Astrocyte of the spinal cord (primary cell): ENCODE data around the gene HSD3B2.

Experiments
- DNase-seq: peaks from one replicate; pipeline ENCODE4 v3.0.0; 2011; ENCODE audit warnings: low read depth, low spot score
- H3K4me3 ChIP-seq: 2 replicates; pipeline ENCODE4 v1.5.1; 2011; ENCODE audit warnings: low read depth, mild to moderate bottlenecking, low read length, moderate library complexity
- in situ Hi-C: cut with HindIII; loops from 2 replicates; pipeline ENCODE4 v1.10.0; 2017; ENCODE audit warnings: low sequenced_read_pairs
- TF ChIP-seq, protein P1 (sequence below): IDR thresholded peaks from 2 replicates; pipeline ENCODE4 v1.5.1; 2012; ENCODE audit warnings: low read depth, mild to moderate bottlenecking, low read length, inconsistent platforms

HSD3B2 gene

DNA sequence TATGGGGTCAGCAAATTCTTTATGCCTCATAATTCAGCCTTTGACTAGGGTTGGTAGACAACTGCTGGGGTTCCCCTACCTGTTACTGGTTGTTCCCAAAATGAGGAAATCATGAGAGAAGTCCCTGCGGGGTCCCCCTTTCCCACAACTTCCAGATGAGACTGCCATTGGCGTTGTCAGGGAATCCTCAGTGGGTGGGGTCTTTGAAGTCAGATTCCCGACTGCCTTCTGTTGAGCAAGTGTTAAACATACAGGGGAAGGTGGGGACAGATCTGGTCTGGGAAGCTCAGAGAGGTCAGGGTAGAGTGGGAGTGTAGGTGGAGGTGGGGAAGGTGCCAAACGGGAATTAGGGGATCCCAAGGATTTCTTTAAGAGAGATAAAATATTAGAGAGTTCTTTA, 14.7 kb downstream of the HSD3B2 start:
- TF ChIP-seq, protein P1, sequence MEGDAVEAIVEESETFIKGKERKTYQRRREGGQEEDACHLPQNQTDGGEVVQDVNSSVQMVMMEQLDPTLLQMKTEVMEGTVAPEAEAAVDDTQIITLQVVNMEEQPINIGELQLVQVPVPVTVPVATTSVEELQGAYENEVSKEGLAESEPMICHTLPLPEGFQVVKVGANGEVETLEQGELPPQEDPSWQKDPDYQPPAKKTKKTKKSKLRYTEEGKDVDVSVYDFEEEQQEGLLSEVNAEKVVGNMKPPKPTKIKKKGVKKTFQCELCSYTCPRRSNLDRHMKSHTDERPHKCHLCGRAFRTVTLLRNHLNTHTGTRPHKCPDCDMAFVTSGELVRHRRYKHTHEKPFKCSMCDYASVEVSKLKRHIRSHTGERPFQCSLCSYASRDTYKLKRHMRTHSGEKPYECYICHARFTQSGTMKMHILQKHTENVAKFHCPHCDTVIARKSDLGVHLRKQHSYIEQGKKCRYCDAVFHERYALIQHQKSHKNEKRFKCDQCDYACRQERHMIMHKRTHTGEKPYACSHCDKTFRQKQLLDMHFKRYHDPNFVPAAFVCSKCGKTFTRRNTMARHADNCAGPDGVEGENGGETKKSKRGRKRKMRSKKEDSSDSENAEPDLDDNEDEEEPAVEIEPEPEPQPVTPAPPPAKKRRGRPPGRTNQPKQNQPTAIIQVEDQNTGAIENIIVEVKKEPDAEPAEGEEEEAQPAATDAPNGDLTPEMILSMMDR: no peak
- no peak for DNase-seq
- H3K4me3 ChIP-seq: no peak overlapping the region
- in situ Hi-C loops: no loop called here

GRCh38 chr1:119430486-119430885, 15.5 kb downstream of the HSD3B2 start:
- H3K4me3 ChIP-seq: no peak overlapping the region
- in situ Hi-C loops: no loop called here
- TF ChIP-seq, protein P1: no peak
- no peak for DNase-seq

DNA sequence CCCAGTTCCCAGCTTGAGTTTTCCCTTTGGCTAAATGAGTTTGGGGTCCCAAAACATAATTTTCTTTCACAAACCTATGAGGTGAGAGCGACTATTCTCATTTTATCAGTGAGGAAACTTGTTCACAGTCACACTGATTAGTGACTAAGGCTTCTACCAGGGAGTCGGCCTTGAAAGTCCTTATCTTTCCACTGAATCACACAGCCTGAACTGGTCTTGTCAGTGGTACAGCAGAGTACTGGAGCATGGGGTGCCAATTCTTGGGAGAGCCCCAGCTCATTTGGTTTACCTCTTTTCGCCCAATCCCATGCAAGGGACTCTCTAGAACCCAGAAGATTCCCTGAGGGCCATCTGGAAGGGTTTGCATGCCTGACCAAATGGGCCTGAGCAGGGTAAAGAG, 16.9 kb downstream of the HSD3B2 start:
- in situ Hi-C loops: no loop called here
- no peak overlapping the region for H3K4me3 ChIP-seq
- DNase-seq: no peak
- TF ChIP-seq, protein P1: no peak

- DNase-seq: no peak
- no peak overlapping the region for H3K4me3 ChIP-seq
- in situ Hi-C loops: no loop called here
- TF ChIP-seq, protein P1: no peak
These were observed 20.1 kb downstream of the HSD3B2 start for GRCh38 chr1:119435052-119435451.

- no peak for DNase-seq
- no peak overlapping the region for H3K4me3 ChIP-seq
- TF ChIP-seq, protein P1: no peak
- in situ Hi-C loops: no loop called here
These were observed 23.8 kb downstream of the HSD3B2 start for GRCh38 chr1:119438761-119439160.

DNA sequence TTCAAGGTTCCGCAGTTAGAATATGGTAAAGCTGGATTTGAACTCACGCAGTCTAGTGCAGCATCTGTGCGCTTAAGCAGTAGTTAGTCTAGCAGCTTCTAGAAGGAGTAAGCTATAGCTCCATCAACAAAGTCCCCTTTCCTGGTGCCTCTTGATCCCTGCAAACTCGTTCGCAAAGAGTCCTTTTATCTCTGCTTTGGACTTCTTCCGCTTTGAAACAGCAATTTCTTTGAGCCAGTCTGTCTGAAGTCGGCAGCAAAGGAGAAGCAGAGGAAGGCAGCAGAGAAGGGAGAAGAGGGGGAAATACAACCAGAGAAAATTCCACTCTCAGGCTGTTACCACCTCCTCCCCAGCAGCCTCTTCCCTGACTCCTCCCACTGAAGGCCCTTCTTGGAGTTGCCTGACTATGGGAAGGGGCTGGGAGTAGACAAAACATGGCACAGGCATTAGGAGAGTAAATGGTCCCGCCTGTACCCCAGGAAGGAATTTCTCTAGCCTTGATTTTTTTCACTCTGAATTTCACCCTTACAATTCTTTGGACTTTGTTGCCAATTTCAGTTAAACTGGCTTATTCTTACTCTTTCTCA, 25.9 kb downstream of the HSD3B2 start:
- DNase-seq: no peak
- TF ChIP-seq, protein P1: no peak
- in situ Hi-C loops: no loop called here
- H3K4me3 ChIP-seq: no peak overlapping the region

GRCh38 chr1:119442756-119443155, 27.8 kb downstream of the HSD3B2 start:
- in situ Hi-C loops: no loop called here

More at GRCh38 chr1:119442756-119443155, 27.8 kb downstream of the HSD3B2 start:
- no peak for DNase-seq
- H3K4me3 ChIP-seq: no peak overlapping the region
- TF ChIP-seq, protein P1: no peak
